Measurements from ENCODE around the gene FAM13A. TPM values are rescaled to one million over a fixed set of nuclear protein-coding genes. Genes with fewer than 3 reads are reported as not detected.
"Not testable (repeated sequence)": the region's sequence is repeated elsewhere in the genome, so short reads cannot be mapped to it uniquely, and the experiment has no call there.

The FAM13A gene
- total RNA-seq, 3 donors from 2014 or later, result 55.7 to 170 (median 118) TPM

DNA sequence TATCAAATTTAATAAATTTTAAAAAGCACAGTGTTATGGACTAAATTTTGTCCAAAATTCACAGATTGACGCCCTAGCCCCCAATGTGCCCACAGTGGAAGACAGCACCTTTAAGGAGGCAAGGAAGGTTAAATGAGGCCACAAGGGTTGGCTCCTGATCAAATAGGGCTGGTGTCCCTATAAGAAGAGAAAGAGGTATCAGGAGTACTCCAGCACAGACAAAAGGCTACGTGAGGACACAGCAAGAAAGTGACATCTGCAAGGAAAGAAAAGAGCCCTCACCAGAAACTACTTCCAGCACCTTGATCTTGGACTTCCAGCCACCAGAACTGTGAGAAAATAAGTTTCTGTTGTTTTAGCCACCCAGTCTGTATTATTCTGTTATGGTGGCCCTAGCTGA is 48.8 kb downstream of the FAM13A start:
- no peaks in the 10 kb centered on the region for H3K4me1 ChIP-seq
- no peaks in the 10 kb centered on the region for H3K9me3 ChIP-seq
- no peak overlapping the region for H3K27ac ChIP-seq
- TF ChIP-seq, protein P1, sequence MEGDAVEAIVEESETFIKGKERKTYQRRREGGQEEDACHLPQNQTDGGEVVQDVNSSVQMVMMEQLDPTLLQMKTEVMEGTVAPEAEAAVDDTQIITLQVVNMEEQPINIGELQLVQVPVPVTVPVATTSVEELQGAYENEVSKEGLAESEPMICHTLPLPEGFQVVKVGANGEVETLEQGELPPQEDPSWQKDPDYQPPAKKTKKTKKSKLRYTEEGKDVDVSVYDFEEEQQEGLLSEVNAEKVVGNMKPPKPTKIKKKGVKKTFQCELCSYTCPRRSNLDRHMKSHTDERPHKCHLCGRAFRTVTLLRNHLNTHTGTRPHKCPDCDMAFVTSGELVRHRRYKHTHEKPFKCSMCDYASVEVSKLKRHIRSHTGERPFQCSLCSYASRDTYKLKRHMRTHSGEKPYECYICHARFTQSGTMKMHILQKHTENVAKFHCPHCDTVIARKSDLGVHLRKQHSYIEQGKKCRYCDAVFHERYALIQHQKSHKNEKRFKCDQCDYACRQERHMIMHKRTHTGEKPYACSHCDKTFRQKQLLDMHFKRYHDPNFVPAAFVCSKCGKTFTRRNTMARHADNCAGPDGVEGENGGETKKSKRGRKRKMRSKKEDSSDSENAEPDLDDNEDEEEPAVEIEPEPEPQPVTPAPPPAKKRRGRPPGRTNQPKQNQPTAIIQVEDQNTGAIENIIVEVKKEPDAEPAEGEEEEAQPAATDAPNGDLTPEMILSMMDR (IDR thresholded peaks at IDR 0.05), result no peak
- TF ChIP-seq POLR2AphosphoS5 (IDR thresholded peaks at IDR 0.05) (no peak), POLR2A (IDR thresholded peaks at IDR 0.05) (no peak)
- no peak for DNase-seq (ENCODE audit: low spot score in 2 of 2)
- no peaks in the 10 kb centered on the region for H3K36me3 ChIP-seq
- no peak overlapping the region for H3K4me3 ChIP-seq
- no peaks in the 10 kb centered on the region for H3K27me3 ChIP-seq
- intact Hi-C loops (cut with DNase I; ENCODE audit: low total_unique reads), result loop anchor here (10.0 kb wide), 1 partner anchor 283 kb away; no protein-coding TSS in a partner anchor

DNA sequence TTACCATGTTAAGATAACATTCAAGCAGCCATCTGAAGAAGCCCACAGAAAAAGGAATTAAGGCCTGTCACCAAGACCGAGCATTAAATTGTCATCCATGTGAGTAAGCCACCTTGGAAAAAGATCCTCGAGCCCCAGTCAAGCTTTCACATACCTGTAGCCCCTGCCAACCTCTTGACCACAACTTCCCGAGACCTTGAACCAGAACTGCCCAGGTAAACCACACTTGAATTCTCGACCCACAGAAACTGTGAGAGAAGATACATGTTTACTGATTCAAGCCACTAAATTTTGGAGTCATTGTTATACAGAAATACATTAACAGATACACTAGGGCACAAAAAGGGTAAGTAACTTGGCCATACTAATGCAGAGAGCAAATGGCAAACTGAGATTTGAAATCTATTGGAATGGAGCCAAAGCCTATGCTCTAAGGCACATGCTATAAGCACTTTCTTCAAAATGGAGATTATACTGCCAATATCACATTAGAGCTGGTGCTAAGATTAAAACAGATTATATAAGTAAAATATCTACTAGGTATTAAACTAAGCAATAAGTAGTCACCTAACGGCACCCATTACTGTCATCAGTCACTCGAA is 49.5 kb downstream of the FAM13A start:
- H3K9me3 ChIP-seq, result no peaks in the 10 kb centered on the region
- intact Hi-C loops (cut with DNase I; ENCODE audit: low total_unique reads), result loop anchor here (10.0 kb wide), 1 partner anchor 283 kb away; no protein-coding TSS in a partner anchor
- H3K27me3 ChIP-seq, result no peaks in the 10 kb centered on the region
- no peaks in the 10 kb centered on the region for H3K4me1 ChIP-seq
- H3K36me3 ChIP-seq, result no peaks in the 10 kb centered on the region
- H3K27ac ChIP-seq, result no peak overlapping the region
- DNase-seq (ENCODE audit: low spot score in 2 of 2), result no peak
- H3K4me3 ChIP-seq, result no peak overlapping the region
- TF ChIP-seq, protein P1 (IDR thresholded peaks at IDR 0.05), result no peak
- TF ChIP-seq POLR2A (IDR thresholded peaks at IDR 0.05) (no peak), POLR2AphosphoS5 (IDR thresholded peaks at IDR 0.05) (no peak)

DNA sequence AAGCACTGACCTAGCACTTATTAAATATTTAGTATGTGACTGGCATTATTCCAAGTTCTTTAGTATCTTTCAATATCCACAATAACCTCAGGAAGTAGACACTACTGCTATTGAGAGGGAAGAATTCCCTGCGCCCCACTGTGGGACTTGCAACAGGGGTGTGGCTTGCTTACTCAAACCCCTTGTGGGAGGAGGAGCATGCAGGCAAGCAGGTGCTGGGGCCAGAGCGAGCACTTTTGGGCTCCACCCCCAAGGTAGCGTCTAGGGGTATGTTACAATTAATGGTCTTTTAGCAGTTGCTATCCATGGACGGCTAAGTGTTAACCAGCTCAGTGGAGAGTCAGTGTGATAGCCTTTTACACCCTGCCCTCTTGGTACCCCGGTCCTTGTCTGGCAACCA is 50.7 kb downstream of the FAM13A start:
- H3K9me3 ChIP-seq, result no peaks in the 10 kb centered on the region
- H3K36me3 ChIP-seq, result no peaks in the 10 kb centered on the region
- intact Hi-C loops (cut with DNase I; ENCODE audit: low total_unique reads), result loop anchor here (10.0 kb wide), 1 partner anchor 282 kb away; no protein-coding TSS in a partner anchor
- H3K27ac ChIP-seq, result no peak overlapping the region
- no peak for DNase-seq (ENCODE audit: low spot score in 2 of 2)
- H3K4me3 ChIP-seq, result no peak overlapping the region
- no peaks in the 10 kb centered on the region for H3K27me3 ChIP-seq
- TF ChIP-seq, protein P1 (IDR thresholded peaks at IDR 0.05), result no peak
- TF ChIP-seq POLR2AphosphoS5 (IDR thresholded peaks at IDR 0.05) (no peak), POLR2A (IDR thresholded peaks at IDR 0.05) (no peak)
- peaks cover 0 to 5% of the 10 kb centered on the region in 2 donors for H3K4me1 ChIP-seq

DNA sequence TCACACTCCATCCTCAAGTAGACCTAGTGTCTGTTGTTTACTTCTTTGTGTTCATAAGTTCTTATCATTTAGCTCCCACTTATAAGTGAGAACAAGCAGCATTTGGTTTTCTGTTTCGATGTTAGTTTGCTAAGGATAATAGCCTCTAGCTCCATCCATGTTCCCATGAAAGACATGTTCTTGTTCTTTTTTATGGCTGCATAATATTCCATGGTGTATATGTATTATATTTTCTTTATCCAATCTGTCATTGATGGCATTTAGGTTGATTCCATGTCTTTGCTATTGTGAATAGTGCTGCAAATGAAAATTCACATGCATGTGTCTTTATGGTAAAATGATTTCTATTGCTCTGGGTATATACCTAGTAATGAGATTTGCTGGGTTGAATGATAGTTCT is 51.9 kb downstream of the FAM13A start:
- not testable (repeated sequence) for H3K9me3 ChIP-seq; H3K4me3 ChIP-seq; DNase-seq (ENCODE audit: low spot score in 2 of 2); H3K27me3 ChIP-seq; H3K4me1 ChIP-seq; H3K27ac ChIP-seq; H3K36me3 ChIP-seq
- intact Hi-C loops (cut with DNase I; ENCODE audit: low total_unique reads), result loop anchor here (10.0 kb wide), 1 partner anchor 280 kb away; no protein-coding TSS in a partner anchor

DNA sequence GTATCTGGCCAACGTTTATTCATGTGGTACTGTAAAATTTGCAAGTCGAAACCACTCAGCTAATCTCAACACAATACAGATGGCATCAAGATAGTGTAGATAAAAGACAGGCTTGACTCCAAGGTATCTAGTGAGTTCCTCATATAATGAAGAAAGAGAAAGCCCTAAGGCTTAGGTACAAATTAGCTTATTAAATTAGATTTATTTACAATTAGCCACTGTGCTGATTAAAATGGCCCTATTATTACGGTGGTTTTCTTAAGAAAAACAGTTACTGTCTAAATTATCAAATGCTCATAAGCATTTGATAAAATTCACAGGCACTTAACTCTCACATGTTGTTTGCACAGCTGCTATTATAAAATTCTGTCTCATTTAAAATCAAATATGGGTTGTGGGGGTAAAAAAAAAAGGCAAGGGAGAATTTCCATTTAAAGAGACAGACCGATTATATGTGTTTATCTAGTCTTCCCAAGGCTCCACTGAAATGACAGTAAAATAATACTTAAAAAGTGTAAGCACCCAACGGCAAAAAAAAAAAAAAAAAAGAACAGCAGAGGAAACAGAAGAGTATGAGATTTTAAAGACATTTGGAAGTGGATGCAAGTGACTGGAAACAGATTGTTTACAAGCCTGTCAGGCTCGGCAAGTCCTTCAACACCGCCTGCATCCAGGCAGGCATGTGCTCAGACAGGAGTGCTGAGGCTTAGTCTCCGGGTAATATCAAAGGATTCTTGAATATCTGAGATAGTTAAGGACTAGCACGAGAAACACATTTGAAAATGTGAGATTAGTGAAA is 55.1 kb downstream of the FAM13A start:
- TF ChIP-seq, protein P1 (IDR thresholded peaks at IDR 0.05), result no peak
- TF ChIP-seq POLR2A (IDR thresholded peaks at IDR 0.05), result no peak
- TF ChIP-seq POLR2AphosphoS5 (IDR thresholded peaks at IDR 0.05), result no peak
- peaks cover 0 to 5% of the 10 kb centered on the region in 2 donors for H3K4me1 ChIP-seq

More for the DNA sequence above, 55.1 kb downstream of the FAM13A start:
- DNase-seq (ENCODE audit: low spot score in 2 of 2), result no peak
- H3K27ac ChIP-seq, result no peak overlapping the region
- no peaks in the 10 kb centered on the region for H3K27me3 ChIP-seq
- H3K9me3 ChIP-seq, result no peaks in the 10 kb centered on the region
- intact Hi-C loops (cut with DNase I; ENCODE audit: low total_unique reads), result loop anchor here (10.0 kb wide), 1 partner anchor 277 kb away; no protein-coding TSS in a partner anchor
- H3K4me3 ChIP-seq, result no peak overlapping the region
- no peaks in the 10 kb centered on the region for H3K36me3 ChIP-seq

All from breast epithelium (tissue), 4 donors.